ENCODE data around the gene CAB39L. TPM values are rescaled to one million over a fixed set of nuclear protein-coding genes. Genes with fewer than 3 reads are reported as not detected.

Gene CAB39L
- total and polyA plus RNA-seq, 2 of the 13 experiments (the other 11 are each of a cell fraction or from before 2014, with no cell fraction given) = 3.1 to 6.1 TPM

- Histone ChIP-seq H3K79me2 (ENCODE audit: insufficient read depth, low read length) (no peaks in the 10 kb centered on the region), H3K27ac (ENCODE audit: extremely low read length, insufficient read depth, low read length) (no peak overlapping the region), H3K27me3 (ENCODE audit: control insufficient read depth in 1 of 2, insufficient read depth in 2 of 2, low read length in 2 of 2) (no peaks in the 10 kb centered on the region), H3K4me2 (ENCODE audit: low read depth, low read length) (no peak overlapping the region), H2AFZ (ENCODE audit: low read length) (no peak overlapping the region), H3K4me1 (ENCODE audit: insufficient read depth, low read length) (peaks cover 15% of the 10 kb centered on the region), H3K4me3 (replicated peaks in 1 of 3; ENCODE audit: insufficient read depth in 1 of 3, low read depth in 2 of 3, low read length in 3 of 3) (no peak overlapping the region), H3K9ac (ENCODE audit: insufficient read depth, low read depth, low read length) (no peak overlapping the region), H4K20me1 (ENCODE audit: insufficient read depth, low read length) (no peaks in the 10 kb centered on the region), H3K9me3 (ENCODE audit: low read length) (peaks cover 6% of the 10 kb centered on the region; the same call in 1 of the 2 replicates), H3K36me3 (replicated peaks in 1 of 2; ENCODE audit: control insufficient read depth in 1 of 2, insufficient read depth in 2 of 2, low read length in 2 of 2) (no peaks in the 10 kb centered on the region)
- DNase-seq (ENCODE audit: low spot score) (no peak), FAIRE-seq (no peak), ATAC-seq (no peak)
- CTCF ChIA-PET (ENCODE audit: low intra/inter-chr PET ratio, low total read pairs) = no interaction called here
- BruUV-seq (replicated peaks) = no TSS peak
- 83% methylated on average over 3 of the region's 3 CpGs for WGBS (ENCODE audit: low lambda C conversion rate)
- intact Hi-C loops (cut with micrococcal nuclease; ENCODE audit: unreplicated experiment) (no loop called here), in situ Hi-C loops (cut with HindIII; ENCODE audit: extremely low pct_ligation_motif_present, low pct_unique_long_range_greater_than_20kb) (no loop called here)
- TF ChIP-seq ZKSCAN8 (CRISPR knock-in tag; IDR thresholded peaks at IDR 0.05; ENCODE audit: borderline replicate concordance) = no peak
- no peak for TF ChIP-seq ZNF674 (CRISPR knock-in tag; IDR thresholded peaks at IDR 0.05; ENCODE audit: low read depth)
- no peak for TF ChIP-seq ZNF253 (CRISPR knock-in tag; IDR thresholded peaks at IDR 0.05; ENCODE audit: borderline replicate concordance)
- no peak for TF ChIP-seq ZNF598 (CRISPR knock-in tag; IDR thresholded peaks at IDR 0.05; ENCODE audit: borderline replicate concordance)
- no peak for TF ChIP-seq SAP130 (CRISPR knock-in tag; IDR thresholded peaks at IDR 0.05; ENCODE audit: low read depth)
- no peak for TF ChIP-seq ARID3A (IDR thresholded peaks at IDR 0.05; ENCODE audit: low read depth, low read length)
- no peak for TF ChIP-seq MTA3 (CRISPR knock-in tag; IDR thresholded peaks at IDR 0.05)
- TF ChIP-seq ZBTB1 (CRISPR knock-in tag; IDR thresholded peaks at IDR 0.05; ENCODE audit: borderline replicate concordance) = no peak
- no peak for TF ChIP-seq XRCC5 (optimal IDR thresholded peaks at IDR 0.05; ENCODE audit: low read length)
- TF ChIP-seq ZSCAN9 (CRISPR knock-in tag; IDR thresholded peaks at IDR 0.05; ENCODE audit: borderline replicate concordance) = no peak
- TF ChIP-seq FOXA3 (CRISPR knock-in tag; IDR thresholded peaks at IDR 0.05) = no peak
- no peak for TF ChIP-seq REPIN1 (CRISPR knock-in tag; IDR thresholded peaks at IDR 0.05; ENCODE audit: borderline replicate concordance, low read depth)
- TF ChIP-seq GLMP (CRISPR knock-in tag; IDR thresholded peaks at IDR 0.05; ENCODE audit: borderline replicate concordance) = no peak
- no peak for TF ChIP-seq NR3C1 (CRISPR knock-in tag; IDR thresholded peaks at IDR 0.05)
- TF ChIP-seq KAT2B (IDR thresholded peaks at IDR 0.05; ENCODE audit: borderline replicate concordance, low read depth, low read length) = no peak
- no peak for TF ChIP-seq KLF11 (CRISPR knock-in tag; IDR thresholded peaks at IDR 0.05)
- no peak for TF ChIP-seq ZNF510 (CRISPR knock-in tag; IDR thresholded peaks at IDR 0.05; ENCODE audit: low read depth)
- POLR2A ChIA-PET = no interaction called here
These were observed 90.0 kb downstream of the CAB39L start for GRCh38 chr13:49353908-49354307.

Measured in HepG2 (cell line).